Fibroblast of pulmonary artery (primary cell): ENCODE data around the gene ADK.

Experiments used
- DNase-seq: peaks from one replicate; pipeline ENCODE4 v3.0.0-alpha.2; 2010; ENCODE audit warnings: low read depth
- H3K4me3 ChIP-seq: replicated peaks from 2 replicates; pipeline ENCODE4 v1.5.1; 2011; ENCODE audit warnings: low read depth, mild to moderate bottlenecking, control low read depth, low read length, moderate library complexity
- CTCF ChIP-seq: IDR thresholded peaks from 2 replicates; pipeline ENCODE4 v1.5.1; 2011; ENCODE audit warnings: mild to moderate bottlenecking, control low read depth, low read length, inconsistent platforms; ENCODE audit errors: missing control alignments

ADK gene

GRCh38 chr10:74425456-74426001 is 274.5 kb downstream of the ADK start:
- TF ChIP-seq CTCF = no peak
- DNase-seq = no peak
- H3K4me3 ChIP-seq = no peak overlapping the region

GRCh38 chr10:74431816-74432215 is 280.8 kb downstream of the ADK start:
- no peak for DNase-seq
- no peak overlapping the region for H3K4me3 ChIP-seq
- no peak for TF ChIP-seq CTCF

- TF ChIP-seq CTCF = no peak
Measured at GRCh38 chr10:74432841-74433594, 282.0 kb downstream of the ADK start.

GRCh38 chr10:74433595-74433956 is 282.6 kb downstream of the ADK start:
- H3K4me3 ChIP-seq = no peak overlapping the region
- no peak for DNase-seq
- no peak for TF ChIP-seq CTCF

More at GRCh38 chr10:74432841-74433594, 282.0 kb downstream of the ADK start:
- H3K4me3 ChIP-seq = no peak overlapping the region
- DNase-seq = peak; percentile 45

GRCh38 chr10:74433993-74434392 is 283.0 kb downstream of the ADK start:
- no peak for DNase-seq
- no peak overlapping the region for H3K4me3 ChIP-seq
- TF ChIP-seq CTCF = no peak

- DNase-seq = no peak
- no peak overlapping the region for H3K4me3 ChIP-seq
- TF ChIP-seq CTCF = no peak
Measured at GRCh38 chr10:74434547-74434946, 283.5 kb downstream of the ADK start.
